GM12878 (cell line): ENCODE data around the gene ASIC4. TPM values are rescaled to one million over a fixed set of nuclear protein-coding genes. Genes with fewer than 3 reads are reported as not detected.

Source experiments
- ATAC-seq: fragments of 200-7000 bp; cut with Tn5 transposase; 3 replicates; pipeline ENCODE4 v1.9.1; 2020; ENCODE audit warnings: mild to moderate bottlenecking, moderate library complexity
- BruUV-seq: library from RNA; stranded (reverse); fragments of 400-500 nt; replicated peaks from 2 replicates; lab custom pipeline; 2021; lab: Mats Ljungman, UMichigan
- CTCF ChIA-PET: fragments of 300-600 bp; sonication (Branson Sonifier 250); formaldehyde crosslinking; extraction: SDS; loops from one replicate; lab custom pipeline; 2021; ENCODE audit warnings: inconsistent platforms; lab: Yijun Ruan, JAX
- POLR2A ChIA-PET: fragments of 350-600 bp; formaldehyde crosslinking; extraction: SDS; loops from one replicate; lab custom pipeline; 2021; ENCODE audit warnings: inconsistent platforms; lab: Charles Lee
- RAD21 ChIA-PET: fragments of 300-600 bp; sonication (Branson Sonifier 250); formaldehyde crosslinking; loops from one replicate; lab custom pipeline; 2023; ENCODE audit warnings: antibody characterized with exemption; ENCODE audit not compliant: unreplicated experiment; lab: Charles Lee
- SMC1A ChIA-PET: fragments of 300-600 bp; sonication (Branson Sonifier 250); formaldehyde crosslinking; loops from one replicate; lab custom pipeline; 2023; ENCODE audit not compliant: unreplicated experiment, uncharacterized antibody; lab: Charles Lee
- DNase-seq: peaks from one replicate; pipeline ENCODE4 v3.0.0-alpha.2; 2011; ENCODE audit warnings: low read depth, low spot score
- FAIRE-seq: peaks from 3 replicates; lab custom pipeline; 2011; peaks lifted over from hg19 to GRCh38; lab: Jason Lieb, UNC
- H2AFZ ChIP-seq: 2 replicates; pipeline ENCODE4 v1.6.0; 2011; ENCODE audit warnings: low read depth, low read length, control low read depth; ENCODE audit not compliant: control insufficient read depth
- H3K27ac ChIP-seq: 2 replicates; pipeline ENCODE4 v1.5.1; 2011; ENCODE audit warnings: control low read depth; ENCODE audit not compliant: control insufficient read depth, insufficient read depth
- H3K27me3 ChIP-seq, 2 experiments: replicated peaks in 1 of 2; 2 replicates each; pipeline versions ENCODE4 v1.6.0 to v1.6.1; 2011; ENCODE audit warnings: low read length in 1 of 2; ENCODE audit not compliant: control insufficient read depth in 2 of 2, insufficient read depth in 2 of 2
- H3K36me3 ChIP-seq, 2 experiments: 2 replicates each; pipeline ENCODE4 v1.5.1; 2011; ENCODE audit warnings: low read length in 1 of 2; ENCODE audit not compliant: control insufficient read depth in 2 of 2, insufficient read depth in 2 of 2
- H3K4me1 ChIP-seq: 2 replicates; pipeline ENCODE4 v1.6.1; 2011; ENCODE audit warnings: mild to moderate bottlenecking, low read length, moderate library complexity, mixed read lengths; ENCODE audit not compliant: control insufficient read depth, insufficient read depth
- H3K4me2 ChIP-seq: 2 replicates; pipeline ENCODE4 v1.6.0; 2011; ENCODE audit warnings: control low read depth; ENCODE audit not compliant: control insufficient read depth, insufficient read depth
- H3K4me3 ChIP-seq: fragments of 200-600 bp; sonication (generic); 2 replicates; pipeline ENCODE4 v1.5.1; 2016
- H3K79me2 ChIP-seq: 2 replicates; pipeline ENCODE4 v1.6.0; 2011; ENCODE audit warnings: low read length; ENCODE audit not compliant: control insufficient read depth, insufficient read depth
- H3K9ac ChIP-seq: 2 replicates; pipeline ENCODE4 v1.8.0; 2011; ENCODE audit warnings: low read length, control low read depth, mixed read lengths; ENCODE audit not compliant: control insufficient read depth, insufficient read depth
- H3K9me3 ChIP-seq: replicated peaks from 3 replicates; pipeline ENCODE4 v1.5.1; 2011; ENCODE audit warnings: mild to moderate bottlenecking, low read length; ENCODE audit not compliant: control insufficient read depth, insufficient read depth
- H4K20me1 ChIP-seq: 2 replicates; pipeline ENCODE4 v1.6.0; 2011; ENCODE audit not compliant: control insufficient read depth, insufficient read depth
- CREM ChIP-seq: IDR thresholded peaks from 2 replicates; pipeline ENCODE4 v1.6.1; 2014; ENCODE audit warnings: antibody characterized with exemption, low read depth
- E4F1 ChIP-seq: fragments of 450-650 bp; IDR thresholded peaks from 2 replicates; pipeline ENCODE4 v1.6.1; 2018; ENCODE audit warnings: borderline replicate concordance, mild to moderate bottlenecking; ENCODE audit not compliant: partially characterized antibody
- EZH2 ChIP-seq: IDR thresholded peaks from 2 replicates; pipeline ENCODE4 v1.6.1; 2012; ENCODE audit warnings: low read depth, mild to moderate bottlenecking, control low read depth, inconsistent platforms, low read length, borderline replicate concordance; ENCODE audit not compliant: control insufficient read depth
- FOXM1 ChIP-seq: IDR thresholded peaks from 2 replicates; pipeline ENCODE4 v1.6.1; 2012; ENCODE audit warnings: low read depth, mild to moderate bottlenecking, inconsistent platforms, low read length, moderate library complexity
- IKZF1 ChIP-seq: fragments of 450-650 bp; conservative IDR thresholded peaks from 2 replicates; pipeline ENCODE4 v1.6.1; 2017; ENCODE audit warnings: antibody characterized with exemption, mild to moderate bottlenecking
- KAT2A ChIP-seq: conservative IDR thresholded peaks from 2 replicates; pipeline ENCODE4 v1.6.1; 2011; ENCODE audit warnings: low read depth, low read length; ENCODE audit not compliant: control insufficient read depth
- LARP7 ChIP-seq: fragments of 450-650 bp; IDR thresholded peaks from 2 replicates; pipeline ENCODE4 v1.6.1; 2017; ENCODE audit warnings: mild to moderate bottlenecking
- MEF2B ChIP-seq: fragments of 450-650 bp; IDR thresholded peaks from 2 replicates; pipeline ENCODE4 v1.6.1; 2018; ENCODE audit warnings: mild to moderate bottlenecking, moderate library complexity; ENCODE audit not compliant: partially characterized antibody, poor library complexity, severe bottlenecking
- MYC ChIP-seq: IDR thresholded peaks from 2 replicates; pipeline ENCODE4 v1.6.1; 2011; ENCODE audit warnings: mild to moderate bottlenecking, low read length, moderate library complexity, inconsistent platforms; ENCODE audit not compliant: insufficient read depth, insufficient replicate concordance, insufficient read length, severe bottlenecking
- NFXL1 ChIP-seq: fragments of 450-650 bp; IDR thresholded peaks from 2 replicates; pipeline ENCODE4 v1.6.1; 2017; ENCODE audit warnings: antibody characterized with exemption, mild to moderate bottlenecking, borderline replicate concordance
- NR2C1 ChIP-seq: fragments of 450-650 bp; IDR thresholded peaks from 2 replicates; pipeline ENCODE4 v1.6.1; 2017; ENCODE audit warnings: antibody characterized with exemption, mild to moderate bottlenecking, moderate library complexity
- PKNOX1 ChIP-seq: fragments of 450-650 bp; IDR thresholded peaks from 2 replicates; pipeline ENCODE4 v1.6.1; 2016; ENCODE audit warnings: mild to moderate bottlenecking
- RELB ChIP-seq: fragments of 450-650 bp; IDR thresholded peaks from 2 replicates; pipeline ENCODE4 v1.6.1; 2017; ENCODE audit warnings: low read depth, mild to moderate bottlenecking, moderate library complexity
- SUZ12 ChIP-seq: fragments of 200-600 bp; sonication (generic); IDR thresholded peaks from one replicate; pipeline ENCODE4 v1.6.1; 2018; ENCODE audit warnings: antibody characterized with exemption, mild to moderate bottlenecking; ENCODE audit not compliant: unreplicated experiment
- TAF1 ChIP-seq: IDR thresholded peaks from 2 replicates; pipeline ENCODE4 v1.6.1; 2011; ENCODE audit warnings: mild to moderate bottlenecking, low read depth, low read length, borderline replicate concordance
- ZBED1 ChIP-seq: IDR thresholded peaks from 2 replicates; pipeline ENCODE4 v1.6.1; 2016; ENCODE audit warnings: borderline replicate concordance
- ZNF217 ChIP-seq: fragments of 450-650 bp; IDR thresholded peaks from 2 replicates; pipeline ENCODE4 v1.6.1; 2017; ENCODE audit warnings: antibody characterized with exemption, mild to moderate bottlenecking
- WGBS: methylation state at CpG from one replicate; pipeline ENCODE4 v1.1.6; 2016; ENCODE audit warnings: low lambda C conversion rate; ENCODE audit not compliant: insufficient replicate concordance, insufficient coverage; ENCODE audit errors: missing lambda C conversion rate; 5-methylcytosine and 5-hydroxymethylcytosine counted together
- in situ Hi-C: fragments of 300-500 bp; cut with MboI; formaldehyde crosslinking; loops from 9 replicates; pipeline ENCODE4 v1.14.3; 2018; ENCODE audit warnings: mixed read lengths
- intact Hi-C: fragments of 100-400 bp; cut with micrococcal nuclease; formaldehyde crosslinking; loops from one replicate; pipeline ENCODE4 v1.14.2; 2022; ENCODE audit not compliant: unreplicated experiment
- polyA plus RNA-seq, 11 experiments: library from polyadenylated mRNA; depleted of rRNA in 4 of 11; unstranded in 6 of 11; stranded (reverse) in 5 of 11; fragments of >200 nt; fragmentation: Nextera tagmentation in 4 of 11; fragmentation: Illumina TruSeq in 1 of 11; extraction: Ambion mirVana in 4 of 11; extraction: Trizol in 1 of 11; gene quantifications; 1 replicate in 1 of 11; 2 replicates in 10 of 11; pipeline versions ENCODE4 v1.2.1 to v1.2.3, GENCODE V29; 2011 to 2016; ENCODE audit warnings: inconsistent platforms in 2 of 11, missing spikeins in 2 of 11, low read depth in 1 of 11
- total RNA-seq, 4 experiments: library from RNA; depleted of rRNA in 3 of 4; stranded (reverse); fragments of >200 nt in 3 of 4; fragmentation: Illumina TruSeq in 1 of 4; extraction: Trizol in 1 of 4; gene quantifications; 2 replicates each; pipeline versions ENCODE4 v1.2.1 to v1.2.3, GENCODE V29; 2013 to 2021
- TF ChIP-seq, protein P1 (sequence below): IDR thresholded peaks from 2 replicates; pipeline ENCODE4 v1.6.1; 2011; ENCODE audit warnings: low read depth, mild to moderate bottlenecking, low read length, moderate library complexity, borderline replicate concordance; ENCODE audit errors: extremely low read depth

Gene ASIC4
- total and polyA plus RNA-seq, 10 of the 15 experiments (the other 5 are each of a cell fraction or from before 2014, with no cell fraction given), result 0.01 TPM; not detected in 9

DNA sequence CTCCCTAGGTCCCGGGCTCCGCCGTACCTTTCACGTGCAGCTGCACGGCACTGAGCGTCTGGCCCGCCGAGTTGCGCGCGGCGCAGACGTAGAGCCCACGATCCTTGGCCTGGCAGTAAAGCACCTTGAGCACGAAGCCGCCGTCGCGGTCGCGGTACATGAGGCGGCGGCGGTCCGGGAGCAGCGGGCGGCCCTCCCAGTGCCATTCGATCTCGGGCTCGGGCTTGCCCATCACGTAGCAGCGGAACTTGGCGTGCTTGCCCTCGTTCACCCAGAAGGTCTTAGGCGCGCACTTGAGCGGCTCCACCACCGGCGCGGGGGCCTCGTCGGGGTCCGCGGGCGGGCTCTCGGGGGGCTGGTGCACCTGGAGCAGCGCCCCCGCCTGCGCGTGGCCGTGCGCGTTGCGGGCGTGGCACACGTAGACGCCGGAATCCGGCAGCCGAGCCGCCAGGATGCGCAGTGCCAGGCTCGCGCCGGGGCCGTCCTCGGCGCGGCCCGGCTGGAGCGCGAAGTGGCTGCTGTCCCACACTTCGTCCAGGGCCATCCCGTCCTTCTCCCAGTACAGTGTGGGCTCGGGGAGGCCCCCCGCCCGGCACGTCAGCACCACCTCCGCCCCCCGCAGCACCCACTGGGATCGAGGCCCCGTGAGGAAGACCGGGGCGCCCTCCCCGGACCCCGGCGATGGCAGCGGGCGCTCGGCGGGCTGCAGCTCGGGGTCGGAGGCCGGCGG is 56.1 kb downstream of the ASIC4 start:
- DNase-seq, result no peak
- Histone ChIP-seq H3K27me3 (peaks cover 2 to 5% of the 10 kb centered on the region in 2 experiments; a peak in 3 of 4 replicates), H3K4me2 (no peak overlapping the region), H3K4me1 (no peaks in the 10 kb centered on the region), H2AFZ (no peak overlapping the region), H4K20me1 (no peaks in the 10 kb centered on the region), H3K9ac (no peak overlapping the region), H3K36me3 (no peaks in the 10 kb centered on the region), H3K4me3 (no peak overlapping the region), H3K27ac (no peak overlapping the region), H3K9me3 (no peaks in the 10 kb centered on the region), H3K79me2 (no peaks in the 10 kb centered on the region)
- ATAC-seq, result no peak
- 60% methylated on average over 78 of the region's 95 CpGs for WGBS
- BruUV-seq, result no TSS peak
- TF ChIP-seq MEF2B (no peak), RELB (no peak), LARP7 (no peak), MYC (no peak), TAF1 (no peak), KAT2A (no peak), ZNF217 (no peak), IKZF1 (no peak), PKNOX1 (no peak), ZBED1 (no peak), NR2C1 (no peak), E4F1 (no peak), EZH2 (no peak), NFXL1 (no peak), CREM (no peak), SUZ12 (no peak), FOXM1 (no peak)
- TF ChIP-seq, protein P1, sequence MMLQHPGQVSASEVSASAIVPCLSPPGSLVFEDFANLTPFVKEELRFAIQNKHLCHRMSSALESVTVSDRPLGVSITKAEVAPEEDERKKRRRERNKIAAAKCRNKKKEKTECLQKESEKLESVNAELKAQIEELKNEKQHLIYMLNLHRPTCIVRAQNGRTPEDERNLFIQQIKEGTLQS, result no peak
- in situ Hi-C loops (no loop called here), intact Hi-C loops (no loop called here)
- CTCF ChIA-PET, result no interaction called here
- no peak for FAIRE-seq
- POLR2A ChIA-PET, result no interaction called here
- RAD21 ChIA-PET, result no interaction called here
- SMC1A ChIA-PET, result no interaction called here
